GM21526 (cell line): ENCODE measurements around the gene HAUS8.
"Not testable (repeated sequence)": the region's sequence is repeated elsewhere in the genome, so short reads cannot be mapped to it uniquely, and the experiment has no call there.

Experiments
- ATAC-seq: cut with Tn5 transposase; IDR thresholded peaks from one replicate; pipeline ENCODE4 v1.9.1; 2021; ENCODE audit warnings: moderate library complexity; ENCODE audit not compliant: unreplicated experiment, low FRiP score

Gene HAUS8

DNA sequence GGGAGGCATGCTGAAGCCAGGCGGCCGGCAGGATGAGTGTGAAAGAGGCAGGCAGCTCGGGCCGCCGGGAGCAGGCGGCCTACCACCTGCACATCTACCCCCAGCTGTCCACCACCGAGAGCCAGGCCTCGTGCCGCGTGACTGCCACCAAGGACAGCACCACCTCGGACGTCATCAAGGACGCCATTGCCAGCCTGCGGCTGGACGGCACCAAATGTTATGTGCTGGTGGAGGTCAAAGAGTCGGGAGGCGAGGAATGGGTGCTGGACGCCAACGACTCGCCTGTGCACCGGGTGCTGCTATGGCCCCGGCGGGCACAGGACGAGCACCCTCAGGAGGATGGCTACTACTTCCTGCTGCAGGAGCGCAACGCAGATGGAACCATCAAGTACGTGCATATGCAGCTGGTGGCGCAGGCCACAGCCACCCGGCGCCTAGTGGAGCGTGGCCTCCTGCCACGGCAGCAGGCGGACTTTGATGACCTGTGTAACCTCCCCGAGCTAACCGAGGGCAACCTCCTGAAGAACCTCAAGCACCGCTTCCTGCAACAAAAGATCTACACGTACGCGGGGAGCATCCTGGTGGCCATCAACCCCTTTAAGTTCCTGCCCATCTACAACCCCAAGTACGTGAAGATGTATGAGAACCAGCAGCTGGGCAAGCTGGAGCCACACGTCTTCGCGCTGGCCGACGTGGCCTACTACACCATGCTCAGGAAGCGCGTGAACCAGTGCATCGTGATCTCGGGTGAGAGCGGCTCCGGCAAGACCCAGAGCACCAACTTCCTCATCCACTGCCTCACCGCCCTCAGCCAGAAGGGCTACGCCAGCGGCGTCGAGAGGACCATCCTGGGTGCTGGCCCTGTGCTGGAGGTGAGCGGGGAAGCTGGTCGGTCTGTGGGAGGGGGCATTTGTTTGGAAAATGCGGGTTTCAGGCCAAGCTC is 26.7 kb upstream of the HAUS8 start:
- no peak for ATAC-seq

DNA sequence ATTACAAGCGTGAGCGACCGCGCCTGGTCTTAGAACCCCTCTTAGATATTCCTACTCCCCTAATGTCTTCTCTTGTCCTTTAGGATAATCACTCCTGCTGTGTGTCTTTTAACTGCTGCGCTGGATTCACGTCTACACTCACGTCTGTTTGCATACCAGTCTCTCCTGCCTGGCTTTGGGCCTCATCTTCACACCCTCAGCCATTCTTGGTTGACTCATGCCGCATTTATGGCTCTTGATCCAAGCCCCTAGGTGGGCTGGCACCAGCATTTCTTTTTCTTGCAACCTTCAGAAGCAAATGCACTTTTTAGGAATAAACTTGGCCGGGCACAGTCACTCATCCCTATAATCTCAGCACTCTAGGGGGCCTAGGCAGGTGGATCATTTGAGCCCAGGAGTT is 23.1 kb upstream of the HAUS8 start:
- no peak for ATAC-seq

DNA sequence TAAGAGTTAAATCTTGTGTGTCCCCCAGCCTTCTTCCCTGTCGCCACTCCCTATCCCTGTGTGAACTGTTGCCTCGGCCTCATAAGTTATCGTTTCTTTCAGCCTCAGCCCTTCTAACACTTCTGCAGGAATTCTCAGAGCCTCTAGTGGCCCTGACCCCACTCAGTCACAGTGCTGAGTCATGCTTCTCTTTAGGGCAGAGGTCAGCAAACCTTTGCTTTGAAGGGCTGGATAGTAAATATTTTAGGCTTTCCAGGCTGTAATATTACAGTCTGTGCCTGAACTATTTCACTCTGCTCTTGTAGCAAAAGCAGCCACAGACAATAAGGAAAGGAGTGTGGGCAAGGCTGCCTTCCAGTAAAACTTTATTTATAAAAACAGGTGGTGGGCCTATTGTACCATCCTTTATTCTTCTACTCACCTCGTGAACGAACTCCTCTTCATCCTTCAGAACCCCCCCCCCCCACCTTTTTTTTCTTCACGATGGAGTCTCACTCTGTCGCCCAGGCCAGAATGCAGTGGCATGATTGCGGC is 22.4 kb upstream of the HAUS8 start:
- no peak for ATAC-seq

DNA sequence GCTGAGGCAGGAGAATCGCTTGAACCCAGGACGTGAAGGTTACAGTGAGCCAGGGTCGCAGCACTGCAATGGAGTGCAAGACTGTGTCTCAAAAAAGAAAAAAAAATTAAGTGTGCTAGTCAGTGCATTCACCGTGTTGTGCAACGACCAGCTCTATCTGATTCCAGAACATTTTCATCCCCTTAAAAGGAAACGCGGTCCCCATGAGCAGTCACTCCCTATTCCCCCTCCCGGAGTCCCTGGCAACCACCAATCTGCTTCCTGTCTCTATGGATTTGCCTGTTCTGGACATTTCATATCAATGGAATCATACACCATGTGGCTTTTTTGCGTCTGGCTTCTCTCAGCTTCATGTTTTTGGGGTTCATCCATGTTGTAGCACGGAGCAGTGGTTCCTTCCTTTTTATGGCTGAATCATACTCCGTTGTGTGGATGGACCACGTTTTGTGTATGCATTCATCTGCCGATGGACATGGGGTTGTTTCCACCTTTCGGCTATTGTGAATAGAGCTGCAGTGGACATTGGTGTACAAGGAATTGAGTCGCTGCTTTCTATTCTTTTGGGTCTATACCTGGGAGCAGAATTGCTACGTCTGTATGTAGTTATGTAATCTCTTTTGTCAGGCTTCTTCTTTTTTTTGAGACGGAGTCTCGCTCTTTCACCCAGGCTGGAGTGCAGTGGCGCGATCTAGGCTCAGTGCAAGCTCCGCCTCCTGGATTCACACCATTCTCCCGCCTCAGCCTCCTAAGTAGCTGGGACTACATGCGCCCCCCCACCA is 20.1 kb upstream of the HAUS8 start:
- ATAC-seq, result no peak

DNA sequence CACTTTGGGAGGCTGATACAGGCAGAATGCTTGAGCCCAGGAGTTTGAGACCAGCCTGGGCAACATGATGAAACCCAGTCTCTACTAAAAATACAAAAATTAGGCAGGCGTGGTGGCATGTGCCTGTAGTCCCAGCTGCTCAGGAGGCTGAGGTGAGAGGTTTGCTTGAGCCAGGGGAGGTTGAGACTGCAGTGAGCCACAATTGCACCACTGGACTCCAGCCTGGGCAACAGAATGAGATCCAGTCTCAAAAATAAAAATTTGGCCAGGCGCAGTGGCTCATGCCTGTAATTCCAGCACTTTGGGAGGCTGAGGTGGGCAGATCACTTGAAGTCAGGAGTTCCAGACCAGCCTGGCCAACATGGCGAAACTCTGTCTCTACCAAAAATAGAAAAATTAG is 19.4 kb upstream of the HAUS8 start:
- ATAC-seq, result not testable (repeated sequence)

DNA sequence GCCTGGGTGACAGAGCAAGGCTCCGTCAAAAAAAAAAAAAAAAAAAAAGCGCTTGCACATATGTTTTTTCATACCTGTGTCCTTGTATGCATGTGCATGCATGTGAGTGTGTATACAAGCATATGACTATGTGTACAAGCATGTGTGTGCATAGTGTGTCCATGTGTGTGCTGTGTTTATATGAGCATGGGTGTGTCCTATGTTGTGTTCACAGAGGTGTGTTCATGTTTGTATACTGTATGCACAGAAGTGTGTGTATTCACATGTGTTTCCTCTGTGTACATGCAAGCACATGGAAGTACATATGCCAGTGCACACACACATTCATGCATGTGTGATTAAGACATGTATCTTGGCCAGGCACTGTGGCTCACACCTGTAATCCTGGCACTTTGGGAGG is 17.4 kb upstream of the HAUS8 start:
- ATAC-seq, result no peak

DNA sequence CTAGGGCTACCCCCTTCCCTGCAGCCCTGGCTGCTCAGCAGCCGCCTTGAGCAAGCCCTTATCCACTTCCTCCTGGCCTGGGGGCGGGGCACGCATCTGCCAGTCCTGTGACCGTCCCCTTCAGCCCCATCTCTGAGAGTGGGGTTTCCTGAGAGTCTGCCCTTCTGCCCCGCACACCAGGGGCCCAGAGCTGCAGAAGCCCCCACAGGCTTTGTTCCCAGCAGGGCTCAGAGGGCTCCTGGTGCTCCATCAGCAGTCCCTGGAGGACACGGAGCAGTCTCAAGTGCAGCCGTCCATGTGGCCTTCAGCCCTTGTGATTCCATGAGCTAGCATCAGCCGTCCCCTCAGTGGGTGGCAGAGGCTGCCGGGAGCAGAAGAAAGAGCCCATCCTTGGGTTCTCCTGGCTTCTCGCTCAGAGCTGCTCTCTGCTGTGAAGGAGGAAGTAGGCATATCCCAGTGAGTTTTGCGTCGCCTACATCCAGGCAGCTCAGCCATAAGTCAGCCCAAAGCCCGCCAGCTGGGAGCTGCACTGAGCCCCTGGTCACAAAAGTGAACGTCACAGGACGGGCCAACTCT is 16.6 kb upstream of the HAUS8 start:
- ATAC-seq, result no peak

DNA sequence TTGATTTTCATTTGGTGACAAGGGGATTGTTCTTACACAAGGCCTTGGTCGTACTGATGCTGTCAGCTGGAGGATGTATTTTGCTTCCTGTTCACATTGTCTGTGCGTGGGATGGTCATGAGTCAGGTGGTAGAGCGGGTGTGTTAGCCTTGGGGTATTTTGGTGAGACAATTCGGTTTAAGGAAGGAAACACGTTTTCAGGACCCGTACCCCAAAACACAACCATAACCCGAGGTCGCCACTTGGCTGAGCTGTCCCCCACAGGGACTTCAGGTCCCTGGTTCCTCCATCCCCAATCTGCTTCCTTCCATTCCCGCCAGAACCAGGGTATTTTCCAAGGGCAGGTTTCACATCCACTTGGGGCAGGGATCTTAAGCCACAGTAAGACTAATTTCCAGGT is 15.3 kb upstream of the HAUS8 start:
- no peak for ATAC-seq

DNA sequence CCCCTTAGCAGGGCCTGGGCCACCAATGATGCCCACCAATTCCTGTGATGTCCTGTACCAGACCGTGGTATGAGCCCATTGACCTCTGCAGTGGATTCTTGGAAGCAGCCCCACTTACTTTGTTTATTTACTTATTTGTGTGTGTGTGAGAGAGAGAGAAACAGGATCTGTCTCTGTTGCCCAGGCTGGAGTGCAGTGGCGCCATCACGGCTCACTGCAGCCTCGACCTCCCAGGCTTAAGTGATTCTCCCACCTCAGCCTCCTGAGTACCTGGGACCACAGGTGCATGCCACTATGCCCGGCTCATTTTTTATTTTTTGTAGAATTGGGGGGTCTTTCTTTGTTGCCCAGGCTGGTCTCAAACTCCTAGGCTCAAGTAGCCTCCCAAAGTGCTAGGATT is 13.3 kb upstream of the HAUS8 start:
- no peak for ATAC-seq

DNA sequence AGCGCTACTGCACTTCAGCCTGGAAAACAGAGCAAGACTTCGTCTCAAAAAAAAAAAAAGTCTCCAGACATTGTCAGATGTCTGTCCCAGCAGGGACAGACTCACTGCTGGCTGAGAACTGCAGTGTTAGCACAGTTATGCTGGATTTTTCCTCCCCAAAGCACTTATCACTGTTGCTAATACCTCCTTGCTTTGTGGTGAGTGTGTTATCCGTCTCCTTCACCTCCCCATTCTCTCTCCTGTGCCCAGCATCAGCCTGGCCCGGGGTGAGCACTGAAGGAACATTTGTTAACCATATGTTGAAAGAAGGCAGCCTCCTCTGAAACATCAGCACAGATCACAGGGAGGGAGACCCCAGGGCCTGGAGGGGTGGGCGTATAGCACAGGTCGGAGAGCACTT is 11.6 kb upstream of the HAUS8 start:
- no peak for ATAC-seq

DNA sequence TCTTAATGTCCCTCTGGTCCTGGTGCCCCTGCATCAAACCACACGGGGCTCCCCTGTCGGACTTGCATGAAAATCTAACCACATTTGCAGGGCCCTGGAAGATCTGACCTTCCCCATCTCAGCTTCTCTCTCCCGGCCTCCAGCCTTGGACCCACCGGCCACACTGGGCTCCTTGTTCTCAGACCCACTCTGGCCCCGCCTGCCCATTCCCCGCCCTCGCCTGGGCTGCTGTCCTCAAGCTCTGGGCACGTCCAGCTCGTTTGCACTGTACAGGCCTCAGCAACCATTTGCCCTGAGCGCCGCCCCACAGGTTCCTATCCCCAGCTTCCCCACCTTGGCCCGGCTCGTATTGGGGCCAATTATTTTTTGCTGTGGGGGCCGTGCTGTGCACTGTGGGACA is 10.9 kb upstream of the HAUS8 start:
- no peak for ATAC-seq

DNA sequence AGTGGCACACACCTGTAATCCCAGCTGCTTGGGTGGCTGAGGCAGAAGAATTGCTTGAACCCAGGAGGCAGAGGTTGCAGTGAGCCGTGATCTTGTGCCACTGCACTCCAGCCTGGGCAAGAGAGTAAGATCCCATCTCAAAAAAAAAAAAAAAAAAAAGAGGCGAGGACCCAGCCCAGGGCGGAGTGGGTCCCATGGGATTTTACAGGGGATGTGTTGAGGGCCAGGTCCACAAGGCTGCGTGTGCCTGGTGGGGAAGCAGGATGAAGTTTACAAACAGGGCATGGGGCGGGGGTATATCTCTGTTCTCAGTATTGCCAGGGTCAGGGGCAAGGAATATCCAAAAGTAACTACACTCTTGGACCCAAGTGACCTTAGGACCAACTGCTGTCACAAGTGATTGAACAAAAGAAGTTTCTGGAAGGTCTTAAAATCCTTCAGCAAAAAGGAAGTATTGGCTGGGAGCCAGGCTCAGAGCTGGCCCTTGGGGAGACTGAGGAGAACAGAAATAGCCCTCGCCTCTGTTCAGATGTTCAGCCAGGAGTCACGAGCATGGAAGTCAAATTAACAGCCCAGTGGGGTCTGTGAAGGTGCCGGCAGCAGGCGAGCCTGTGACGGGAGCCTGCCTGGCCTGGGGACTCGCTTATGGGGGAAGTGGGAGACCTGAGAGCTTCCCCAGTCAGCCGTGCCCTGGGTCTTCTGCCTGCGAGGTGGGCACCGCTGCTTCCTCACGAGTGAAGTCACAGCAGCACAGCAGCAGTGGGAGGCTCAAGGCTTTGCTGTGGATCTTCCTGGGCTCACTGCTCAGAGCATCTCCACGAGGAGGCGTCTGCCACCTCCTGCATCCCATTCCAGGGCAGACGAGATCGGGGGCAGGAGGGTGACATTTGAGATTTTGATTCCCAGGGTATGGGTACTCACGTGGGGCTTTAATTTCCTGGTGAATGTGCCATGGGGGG is 6.7 kb upstream of the HAUS8 start:
- ATAC-seq, result no peak

DNA sequence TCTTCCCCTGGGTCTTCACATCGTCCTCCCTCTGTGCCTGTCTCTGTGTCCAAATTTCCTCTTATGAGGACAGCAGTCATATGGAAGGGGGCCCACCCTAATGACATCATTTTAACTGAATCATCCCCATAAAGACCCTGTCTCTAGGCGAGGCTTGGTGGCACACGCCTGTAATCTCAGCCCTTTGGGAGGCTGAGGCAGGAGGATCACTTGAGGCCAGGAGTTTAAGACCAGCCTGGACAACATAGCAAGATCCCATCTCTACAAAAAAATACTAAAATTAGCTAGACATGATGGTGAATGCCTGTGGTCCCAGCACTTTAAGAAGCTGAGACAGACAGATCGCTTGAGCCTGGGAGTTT is 5.2 kb upstream of the HAUS8 start:
- no peak for ATAC-seq

DNA sequence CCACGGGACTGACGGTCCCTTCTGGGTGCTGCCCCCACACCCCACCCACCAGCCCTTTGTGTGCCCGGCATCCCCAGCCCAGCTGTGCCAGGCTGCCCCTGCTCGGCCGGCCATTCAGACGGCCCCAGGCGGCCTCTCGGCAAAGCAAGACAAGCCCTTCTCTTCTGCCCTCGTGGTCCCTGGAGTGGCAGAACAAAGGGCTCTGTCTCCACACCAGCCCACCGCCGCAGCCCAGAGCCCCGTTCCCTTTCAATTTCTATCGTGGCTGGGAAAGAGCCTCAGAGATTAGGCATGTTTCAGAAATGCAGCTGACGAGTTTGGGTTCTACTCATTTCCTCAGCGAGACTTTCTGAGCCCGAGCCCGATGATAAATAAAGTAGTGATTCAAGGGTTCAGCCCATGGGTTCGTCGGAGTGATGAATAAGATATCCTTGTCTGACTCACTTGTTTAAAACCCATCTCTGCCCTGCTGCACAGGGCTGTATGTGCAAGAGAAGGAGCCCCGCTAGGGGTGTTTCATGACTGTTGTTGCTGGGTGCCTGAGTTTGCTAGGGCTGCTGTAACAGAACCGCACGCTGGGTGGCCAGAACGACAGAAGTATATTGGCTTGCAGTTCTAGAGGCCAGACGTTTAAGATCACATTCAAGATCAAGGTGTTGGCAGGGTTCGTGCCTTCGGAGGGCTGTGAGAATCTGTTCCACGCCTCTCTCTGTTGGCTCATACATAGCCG is 4.6 kb upstream of the HAUS8 start:
- no peak for ATAC-seq

DNA sequence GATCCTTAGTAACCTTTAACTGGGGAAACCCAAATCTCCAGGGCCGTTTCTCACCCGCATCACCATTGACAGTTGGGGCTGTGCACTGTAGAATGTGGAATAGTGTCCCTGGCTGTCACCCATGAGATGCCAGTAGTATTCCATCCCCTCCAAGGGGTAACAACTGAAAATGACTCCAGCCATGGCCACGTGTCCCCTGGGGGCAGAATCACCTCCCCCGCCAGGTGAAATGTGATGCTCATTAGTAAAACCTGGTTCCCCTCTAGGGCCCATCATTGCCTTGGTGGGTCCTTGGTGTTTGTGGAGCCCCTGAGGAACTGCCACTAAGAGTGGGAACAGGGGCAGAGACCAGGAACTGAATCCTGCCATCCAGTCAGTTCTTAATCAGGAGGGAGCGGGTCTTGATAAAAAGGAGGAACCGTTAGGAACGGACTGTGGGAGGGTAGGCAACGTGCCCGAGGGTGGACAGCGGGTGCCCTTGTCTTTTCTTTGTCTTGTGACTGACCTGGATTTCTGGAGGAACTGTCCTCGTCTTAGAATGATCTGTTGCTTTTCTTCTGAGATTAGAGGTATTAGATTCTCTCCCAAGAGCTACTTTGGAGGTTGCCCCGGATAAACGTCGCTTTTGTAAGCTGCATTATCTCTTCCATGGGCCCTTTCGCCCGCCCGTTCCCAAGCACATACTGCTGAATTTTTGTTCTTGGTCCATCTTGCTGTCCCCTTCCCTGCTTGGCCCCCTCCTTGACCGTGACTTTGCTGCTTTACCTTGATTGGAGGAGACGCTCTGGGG is 3.9 kb upstream of the HAUS8 start:
- ATAC-seq, result no peak

DNA sequence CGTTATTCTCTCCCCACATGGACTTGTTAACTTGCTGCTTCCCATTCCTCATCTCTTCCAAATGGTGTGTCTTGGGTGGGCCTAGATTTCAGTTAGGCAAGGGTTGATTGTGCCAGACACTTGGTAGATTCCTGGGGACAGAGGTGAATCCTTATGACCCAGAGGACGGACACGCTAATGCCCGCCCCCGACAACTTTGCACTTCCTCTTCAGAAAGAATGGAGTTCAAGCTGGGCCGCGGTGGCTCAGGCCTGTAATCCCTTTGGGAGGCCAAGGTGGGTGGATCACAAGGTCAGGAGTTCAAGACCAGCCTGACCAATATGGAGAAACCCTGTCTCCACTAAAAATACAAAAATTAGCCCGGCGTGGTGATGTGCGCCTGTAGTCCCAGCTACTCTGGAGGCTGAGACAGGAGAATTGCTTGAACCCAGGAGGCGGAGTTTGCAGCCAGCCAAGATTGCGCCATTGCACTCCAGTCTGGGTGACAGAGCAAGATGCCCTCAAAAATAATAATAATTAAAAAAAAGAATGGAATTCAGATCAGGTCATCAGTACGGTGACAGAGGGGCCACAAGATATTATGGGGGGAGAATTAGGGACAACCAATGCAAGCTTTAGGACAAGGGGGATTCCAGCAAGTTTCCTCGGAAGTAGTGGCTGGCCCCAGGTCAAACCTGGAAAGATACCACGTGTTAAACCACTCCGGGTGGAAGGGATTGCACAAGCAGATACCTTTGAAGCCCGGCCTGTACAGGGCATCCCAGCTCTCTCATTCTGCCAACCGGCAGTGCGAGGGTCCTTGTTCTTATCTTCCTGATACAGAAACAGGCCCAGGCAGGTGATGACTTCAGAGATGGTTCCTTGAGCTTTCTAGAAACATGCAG is 3.0 kb upstream of the HAUS8 start:
- no peak for ATAC-seq

DNA sequence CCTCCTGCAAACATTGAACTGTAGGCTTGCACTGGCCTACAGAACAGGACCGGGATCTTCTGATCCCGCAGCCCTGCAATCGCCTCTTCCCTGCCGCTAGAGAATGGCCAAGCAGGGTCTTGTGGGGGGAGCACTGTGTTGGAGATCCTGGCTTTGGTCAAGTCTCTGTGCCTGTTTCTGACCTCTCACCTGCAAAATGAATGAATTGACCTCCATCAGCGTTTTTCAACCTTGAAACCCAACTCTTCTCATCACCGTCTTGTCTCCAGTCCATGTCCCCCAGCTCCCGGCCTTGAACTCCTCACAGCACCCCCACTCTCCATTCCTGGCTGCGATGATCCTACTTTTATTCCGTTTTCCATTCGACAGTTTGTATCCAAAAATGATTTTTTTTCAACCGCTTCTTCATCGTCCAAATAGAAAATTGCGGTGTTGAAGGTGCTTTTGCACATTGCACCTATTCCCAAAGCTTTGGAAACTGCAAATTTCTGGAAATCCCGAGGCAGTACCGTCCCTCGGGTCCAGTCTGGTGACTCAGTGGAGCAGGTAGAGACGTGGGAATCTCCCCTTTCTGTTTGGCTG is 2.3 kb upstream of the HAUS8 start:
- no peak for ATAC-seq
